HCT116 (cell line): ENCODE data around the gene KIF26B. TPM values are rescaled to one million over a fixed set of nuclear protein-coding genes. Genes with fewer than 3 reads are reported as not detected.

ENCODE experiments used
- ATAC-seq: fragments of 200-7000 bp; cut with Tn5 transposase; 2 replicates; pipeline ENCODE4 v1.9.1; 2020; ENCODE audit warnings: mild to moderate bottlenecking, moderate library complexity
- BruUV-seq: library from RNA; stranded (reverse); fragments of 400-500 nt; replicated peaks from 2 replicates; lab custom pipeline; 2021; lab: Mats Ljungman, UMichigan
- CTCF ChIA-PET: fragments of 300-600 bp; sonication (Branson Sonifier 250); formaldehyde crosslinking; loops from one replicate; lab custom pipeline; 2021; ENCODE audit warnings: antibody characterized with exemption; lab: Charles Lee
- POLR2A ChIA-PET: fragments of 300-600, 350-600 bp; sonication (Branson Sonifier 250); formaldehyde crosslinking; loops from one replicate; lab custom pipeline; 2021; ENCODE audit warnings: antibody characterized with exemption; lab: Charles Lee
- RAD21 ChIA-PET, 2 experiments: fragments of 300-600 bp; sonication (Branson Sonifier 250); formaldehyde crosslinking; loops; one replicate each; lab custom pipeline; 2023; ENCODE audit warnings: low total read pairs in 2 of 2; ENCODE audit not compliant: uncharacterized antibody in 2 of 2, unreplicated experiment in 2 of 2, low non-redundant PET in 1 of 2; lab: Charles Lee
- DNase-seq: peaks from one replicate; pipeline ENCODE4 v3.0.0-alpha.2; 2010; ENCODE audit warnings: low read depth, low spot score
- H2AFZ ChIP-seq: fragments of 200-600 bp; shearing (Covaris generic), sonication (generic); 2 replicates; pipeline ENCODE4 v1.6.1; 2017; ENCODE audit warnings: low read depth, mixed run types, mixed read lengths, antibody characterized with exemption, low read length; ENCODE audit not compliant: poor library complexity, severe bottlenecking
- H3K27ac ChIP-seq: 2 replicates; pipeline ENCODE4 v1.5.1; 2012; ENCODE audit warnings: low read depth, low read length
- H3K27me3 ChIP-seq: fragments of 200-600 bp; sonication (generic); 2 replicates; pipeline ENCODE4 v1.6.1; 2016; ENCODE audit warnings: mixed run types, low read length, mixed read lengths; ENCODE audit not compliant: insufficient read depth
- H3K36me3 ChIP-seq, 2 experiments: fragments of 200-500 bp in 1 of 2; fragments of 200-600 bp in 1 of 2; sonication (Bioruptor generic) in 1 of 2; sonication (generic) in 1 of 2; 2 replicates each; pipeline versions ENCODE4 v1.5.1 to v1.6.1; 2014 to 2016; ENCODE audit warnings: low read length in 2 of 2, inconsistent platforms in 1 of 2, mixed read lengths in 1 of 2, mixed run types in 1 of 2; ENCODE audit not compliant: insufficient read depth in 2 of 2, control insufficient read depth in 1 of 2
- H3K4me1 ChIP-seq, 2 experiments: fragments of 200-600 bp in 1 of 2; sonication (generic) in 1 of 2; 2 replicates each; pipeline versions ENCODE4 v1.5.1 to v1.6.1; 2012 to 2017; ENCODE audit warnings: low read length in 2 of 2, inconsistent platforms in 1 of 2, mild to moderate bottlenecking in 1 of 2, mixed read lengths in 1 of 2, mixed run types in 1 of 2, moderate library complexity in 1 of 2; ENCODE audit not compliant: insufficient read depth in 2 of 2, control insufficient read depth in 1 of 2
- H3K4me2 ChIP-seq: fragments of 200-600 bp; sonication (generic); 2 replicates; pipeline ENCODE4 v1.6.1; 2017; ENCODE audit warnings: mixed run types, low read length, mixed read lengths
- H3K4me3 ChIP-seq, 2 experiments: fragments of 200-600 bp in 1 of 2; sonication (generic) in 1 of 2; replicated peaks in 1 of 2; 2 replicates each; pipeline ENCODE4 v1.5.1; 2011 to 2016; ENCODE audit warnings: low read length in 2 of 2, control low read depth in 1 of 2, low read depth in 1 of 2, mild to moderate bottlenecking in 1 of 2, mixed read lengths in 1 of 2, mixed run types in 1 of 2
- H3K79me2 ChIP-seq: fragments of 200-600 bp; sonication (generic); 2 replicates; pipeline ENCODE4 v1.6.1; 2017; ENCODE audit warnings: mild to moderate bottlenecking, mixed run types, low read length, moderate library complexity, mixed read lengths; ENCODE audit not compliant: insufficient read depth
- H3K9ac ChIP-seq: fragments of 200-600 bp; sonication (generic); 2 replicates; pipeline ENCODE4 v1.6.1; 2016; ENCODE audit warnings: low read length, mixed read lengths
- H3K9me2 ChIP-seq: fragments of 200-600 bp; sonication (generic), shearing (Covaris generic); 2 replicates; pipeline ENCODE4 v1.6.1; 2017; ENCODE audit warnings: mixed run types, mild to moderate bottlenecking, moderate library complexity; ENCODE audit not compliant: insufficient read depth
- H3K9me3 ChIP-seq, 2 experiments: fragments of 200-500 bp in 1 of 2; fragments of 200-600 bp in 1 of 2; sonication (Bioruptor generic) in 1 of 2; sonication (generic) in 1 of 2; 2 replicates each; pipeline ENCODE4 v1.6.1; 2014 to 2017; ENCODE audit warnings: low read length in 2 of 2, mixed read lengths in 2 of 2, inconsistent platforms in 1 of 2, low read depth in 1 of 2, mild to moderate bottlenecking in 1 of 2, mixed run types in 1 of 2, moderate library complexity in 1 of 2; ENCODE audit not compliant: control insufficient read depth in 1 of 2, insufficient read depth in 1 of 2
- H4K20me1 ChIP-seq: fragments of 200-600 bp; sonication (generic), shearing (Covaris generic); 2 replicates; pipeline ENCODE4 v1.6.1; 2017; ENCODE audit warnings: mixed run types, mild to moderate bottlenecking, moderate library complexity; ENCODE audit not compliant: insufficient read depth
- ATF3 ChIP-seq: IDR thresholded peaks from 2 replicates; pipeline ENCODE4 v1.6.1; 2012
- CBX3 ChIP-seq: IDR thresholded peaks from 2 replicates; pipeline ENCODE4 v1.6.1; 2012; ENCODE audit warnings: low read depth
- CEBPB ChIP-seq: IDR thresholded peaks from 2 replicates; pipeline ENCODE4 v1.6.1; 2012; ENCODE audit warnings: low read depth
- ELF1 ChIP-seq: IDR thresholded peaks from 2 replicates; pipeline ENCODE4 v1.6.1; 2012; ENCODE audit warnings: low read depth, borderline replicate concordance
- EZH2 ChIP-seq: fragments of 200-600 bp; sonication (generic); IDR thresholded peaks from 2 replicates; pipeline ENCODE4 v1.6.1; 2017; ENCODE audit warnings: antibody characterized with exemption, mixed run types
- EZH2phosphoT487 ChIP-seq: fragments of 200-600 bp; IDR thresholded peaks from 2 replicates; pipeline ENCODE4 v1.6.1; 2018; ENCODE audit warnings: antibody characterized with exemption, borderline replicate concordance
- MAX ChIP-seq: IDR thresholded peaks from 2 replicates; pipeline ENCODE4 v1.6.1; 2012
- POLR2A ChIP-seq: IDR thresholded peaks from 2 replicates; pipeline ENCODE4 v1.7.0; 2011; ENCODE audit warnings: borderline replicate concordance; ENCODE audit not compliant: insufficient read depth, insufficient read length; ENCODE audit errors: extremely low read depth
- RAD21 ChIP-seq: IDR thresholded peaks from 2 replicates; pipeline ENCODE4 v1.6.1; 2012; ENCODE audit warnings: low read depth, mild to moderate bottlenecking
- SP1 ChIP-seq: IDR thresholded peaks from 2 replicates; pipeline ENCODE4 v1.6.1; 2012; ENCODE audit warnings: low read depth
- SRF ChIP-seq: IDR thresholded peaks from 2 replicates; pipeline ENCODE4 v1.6.1; 2012; ENCODE audit warnings: low read depth
- YY1 ChIP-seq: IDR thresholded peaks from 2 replicates; pipeline ENCODE4 v1.6.1; 2011; ENCODE audit warnings: low read length, low read depth, moderate library complexity, mild to moderate bottlenecking; ENCODE audit not compliant: insufficient replicate concordance; ENCODE audit errors: extremely low read depth
- ZBTB33 ChIP-seq: IDR thresholded peaks from 2 replicates; pipeline ENCODE4 v1.6.1; 2011; ENCODE audit warnings: mild to moderate bottlenecking, low read length, moderate library complexity; ENCODE audit not compliant: insufficient replicate concordance; ENCODE audit errors: extremely low read depth
- ZFX ChIP-seq: fragments of 450-650 bp; IDR thresholded peaks from 2 replicates; pipeline ENCODE4 v1.6.1; 2017
- ZNF274 ChIP-seq: fragments of 200-500 bp; sonication (Bioruptor generic); IDR thresholded peaks from 2 replicates; pipeline ENCODE4 v1.6.1; 2014; ENCODE audit warnings: mild to moderate bottlenecking, low read depth, low read length, inconsistent platforms
- intact Hi-C: fragments of 100-400 bp; cut with micrococcal nuclease; formaldehyde crosslinking; loops from 2 replicates; pipeline ENCODE4 v1.10.0; 2022
- total RNA-seq: library from RNA; stranded (reverse); gene quantifications from one replicate; pipeline ENCODE4 v1.2.1, GENCODE V29; 2021; ENCODE audit not compliant: unreplicated experiment

The KIF26B gene
- total RNA-seq, 1 experiment from 2014 or later = 0.49 TPM

- H3K9ac ChIP-seq = no peak overlapping the region
- no peaks in the 10 kb centered on the region for H3K9me3 ChIP-seq
- H3K27me3 ChIP-seq = peaks cover 12% of the 10 kb centered on the region; the same call in 1 of the 2 replicates
- ChIA-PET CTCF (no interaction called here), RAD21 (no interaction called here), POLR2A (no interaction called here)
- no peaks in the 10 kb centered on the region for H3K36me3 ChIP-seq
- no peak overlapping the region for H3K4me2 ChIP-seq
- no peak for TF ChIP-seq EZH2phosphoT487
- no peak for TF ChIP-seq EZH2
- TF ChIP-seq ELF1 = no peak
- TF ChIP-seq RAD21 = no peak
- no peak for TF ChIP-seq CBX3
- TF ChIP-seq MAX = no peak
- TF ChIP-seq ZBTB33 = no peak
- TF ChIP-seq SRF = no peak
- no peak for TF ChIP-seq POLR2A
- no peak for TF ChIP-seq CEBPB
- TF ChIP-seq YY1 = no peak
- TF ChIP-seq ZNF274 = no peak
- TF ChIP-seq ZFX = no peak
- TF ChIP-seq SP1 = no peak
- TF ChIP-seq ATF3 = no peak
- DNase-seq = no peak
- H3K79me2 ChIP-seq = no peaks in the 10 kb centered on the region
- no peaks in the 10 kb centered on the region for H3K9me2 ChIP-seq
- no peak for ATAC-seq
- no peaks in the 10 kb centered on the region for H3K4me1 ChIP-seq
- H2AFZ ChIP-seq = no peak overlapping the region
- no peak overlapping the region for H3K4me3 ChIP-seq
- no peaks in the 10 kb centered on the region for H4K20me1 ChIP-seq
- BruUV-seq = no TSS peak
- no peak overlapping the region for H3K27ac ChIP-seq
- intact Hi-C loops = no loop called here
Measured at GRCh38 chr1:245606157-245606725, 451.5 kb downstream of the KIF26B start.
